Prostate gland (tissue), 2 donors: ENCODE results near the gene SPATA3.
A peak's percentile ranks its signal among the peaks of the same experiment; 100 is the strongest.

Experiments used
- CTCF ChIP-seq, 4 experiments: fragments of 200-600 bp in 2 of 4; fragments of 450-650 bp in 2 of 4; sonication (generic) in 2 of 4; IDR thresholded peaks; 1 replicate in 3 of 4; 2 replicates in 1 of 4; pipeline ENCODE4 v1.5.1; 2016 to 2019; ENCODE audit warnings: antibody characterized with exemption in 4 of 4, mild to moderate bottlenecking in 2 of 4, moderate library complexity in 2 of 4
- POLR2AphosphoS5 ChIP-seq: sonication (generic); formaldehyde crosslinking; IDR thresholded peaks from one replicate; pipeline ENCODE4 v1.6.1; 2017; ENCODE audit warnings: antibody characterized with exemption

GRCh38 chr2:231056453-231057416, 60.8 kb downstream of the SPATA3 start, which contains the start of gene PSMD1:
- TF ChIP-seq CTCF (IDR thresholded peaks at IDR 0.05) (peak; percentile 93 to 97 (median 95)), POLR2AphosphoS5 (peak; percentile 91)
